Measurements from ENCODE around the gene CBR3.

Gene CBR3

DNA sequence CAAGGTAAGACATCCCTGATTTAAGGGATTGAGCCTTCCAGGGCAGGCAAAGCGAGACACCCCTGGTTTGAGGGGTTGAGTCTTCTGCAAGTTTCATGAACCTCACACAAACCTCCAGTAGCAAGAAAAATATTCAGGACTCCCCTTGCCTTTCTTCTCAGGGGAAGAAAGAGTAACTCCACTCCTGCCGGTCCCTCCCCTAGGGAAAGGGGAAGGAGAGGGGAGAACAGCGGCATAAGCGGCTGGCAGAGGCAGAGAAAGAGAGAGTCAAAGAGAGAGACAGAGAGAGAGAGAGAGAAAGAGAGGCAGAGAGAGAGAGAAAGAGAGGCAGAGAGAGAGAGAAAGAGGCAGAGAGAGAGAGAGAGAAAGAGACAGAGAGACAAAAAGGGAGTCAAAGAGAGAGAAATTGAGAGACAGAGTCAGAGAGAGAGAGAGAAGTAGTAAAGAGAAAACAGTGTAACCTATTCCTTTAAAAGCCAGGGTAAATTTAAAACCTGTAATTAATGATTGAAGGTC, 29.5 kb upstream of the CBR3 start:
- Histone ChIP-seq H2AFZ (ENCODE audit: low read depth, low read length, severe bottlenecking) (no peak overlapping the region), H3K27me3 (ENCODE audit: low read length) (no peaks in the 10 kb centered on the region), H3K27ac (ENCODE audit: low read depth, low read length) (no peak overlapping the region), H3K4me3 (ENCODE audit: insufficient read depth, low read length, poor library complexity, severe bottlenecking) (no peak overlapping the region), H3K36me3 (ENCODE audit: low read length) (no peaks in the 10 kb centered on the region), H3K79me2 (ENCODE audit: insufficient read depth, low read length) (no peaks in the 10 kb centered on the region), H3K4me2 (ENCODE audit: low read depth, low read length, poor library complexity, severe bottlenecking) (no peak overlapping the region), H3K9ac (ENCODE audit: low read length) (no peak overlapping the region), H3K9me3 (ENCODE audit: insufficient read depth, low read length) (no peaks in the 10 kb centered on the region), H3K9me2 (replicated peaks; ENCODE audit: insufficient read depth, low read length) (no peaks in the 10 kb centered on the region), H4K20me1 (ENCODE audit: low read depth, low read length) (no peaks in the 10 kb centered on the region), H3F3A (ENCODE audit: insufficient read depth) (no peaks in the 10 kb centered on the region)
- TF ChIP-seq, protein P1, sequence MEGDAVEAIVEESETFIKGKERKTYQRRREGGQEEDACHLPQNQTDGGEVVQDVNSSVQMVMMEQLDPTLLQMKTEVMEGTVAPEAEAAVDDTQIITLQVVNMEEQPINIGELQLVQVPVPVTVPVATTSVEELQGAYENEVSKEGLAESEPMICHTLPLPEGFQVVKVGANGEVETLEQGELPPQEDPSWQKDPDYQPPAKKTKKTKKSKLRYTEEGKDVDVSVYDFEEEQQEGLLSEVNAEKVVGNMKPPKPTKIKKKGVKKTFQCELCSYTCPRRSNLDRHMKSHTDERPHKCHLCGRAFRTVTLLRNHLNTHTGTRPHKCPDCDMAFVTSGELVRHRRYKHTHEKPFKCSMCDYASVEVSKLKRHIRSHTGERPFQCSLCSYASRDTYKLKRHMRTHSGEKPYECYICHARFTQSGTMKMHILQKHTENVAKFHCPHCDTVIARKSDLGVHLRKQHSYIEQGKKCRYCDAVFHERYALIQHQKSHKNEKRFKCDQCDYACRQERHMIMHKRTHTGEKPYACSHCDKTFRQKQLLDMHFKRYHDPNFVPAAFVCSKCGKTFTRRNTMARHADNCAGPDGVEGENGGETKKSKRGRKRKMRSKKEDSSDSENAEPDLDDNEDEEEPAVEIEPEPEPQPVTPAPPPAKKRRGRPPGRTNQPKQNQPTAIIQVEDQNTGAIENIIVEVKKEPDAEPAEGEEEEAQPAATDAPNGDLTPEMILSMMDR (IDR thresholded peaks at IDR 0.05; ENCODE audit: insufficient read depth, low read length, poor library complexity, severe bottlenecking), result no peak
- no peak for TF ChIP-seq EZH2phosphoT487 (conservative IDR thresholded peaks at IDR 0.05; ENCODE audit: low read length)

DNA sequence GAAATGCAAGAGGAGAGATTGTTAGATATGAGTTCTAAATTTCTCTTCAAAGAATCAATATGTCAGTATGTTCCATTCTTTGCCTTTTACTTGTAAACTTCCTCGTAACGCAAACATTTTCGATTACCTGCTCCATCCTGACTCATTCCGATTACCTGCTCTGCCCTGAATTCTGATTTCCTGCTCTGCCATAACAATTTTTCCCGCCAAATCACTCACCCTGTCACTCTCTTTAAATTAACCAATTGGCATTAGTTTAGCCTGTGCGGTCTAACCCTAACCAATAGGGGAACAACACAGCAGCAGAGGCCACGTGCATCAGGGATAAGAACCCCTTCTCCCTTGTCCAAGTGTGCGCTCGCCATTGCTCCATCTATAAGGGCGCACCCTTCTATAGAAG, 25.0 kb upstream of the CBR3 start:
- Histone ChIP-seq H3F3A (ENCODE audit: insufficient read depth) (no peaks in the 10 kb centered on the region), H3K4me2 (ENCODE audit: low read depth, low read length, poor library complexity, severe bottlenecking) (no peak overlapping the region), H4K20me1 (ENCODE audit: low read depth, low read length) (no peaks in the 10 kb centered on the region), H3K9ac (ENCODE audit: low read length) (no peak overlapping the region), H3K27me3 (ENCODE audit: low read length) (no peaks in the 10 kb centered on the region), H3K4me3 (ENCODE audit: insufficient read depth, low read length, poor library complexity, severe bottlenecking) (no peak overlapping the region), H3K79me2 (ENCODE audit: insufficient read depth, low read length) (no peaks in the 10 kb centered on the region), H3K27ac (ENCODE audit: low read depth, low read length) (no peak overlapping the region), H3K36me3 (ENCODE audit: low read length) (no peaks in the 10 kb centered on the region), H3K9me2 (replicated peaks; ENCODE audit: insufficient read depth, low read length) (no peaks in the 10 kb centered on the region), H2AFZ (ENCODE audit: low read depth, low read length, severe bottlenecking) (no peak overlapping the region), H3K9me3 (ENCODE audit: insufficient read depth, low read length) (no peaks in the 10 kb centered on the region)
- TF ChIP-seq, protein P1 (IDR thresholded peaks at IDR 0.05; ENCODE audit: insufficient read depth, low read length, poor library complexity, severe bottlenecking), result no peak
- no peak for TF ChIP-seq EZH2phosphoT487 (conservative IDR thresholded peaks at IDR 0.05; ENCODE audit: low read length)

DNA sequence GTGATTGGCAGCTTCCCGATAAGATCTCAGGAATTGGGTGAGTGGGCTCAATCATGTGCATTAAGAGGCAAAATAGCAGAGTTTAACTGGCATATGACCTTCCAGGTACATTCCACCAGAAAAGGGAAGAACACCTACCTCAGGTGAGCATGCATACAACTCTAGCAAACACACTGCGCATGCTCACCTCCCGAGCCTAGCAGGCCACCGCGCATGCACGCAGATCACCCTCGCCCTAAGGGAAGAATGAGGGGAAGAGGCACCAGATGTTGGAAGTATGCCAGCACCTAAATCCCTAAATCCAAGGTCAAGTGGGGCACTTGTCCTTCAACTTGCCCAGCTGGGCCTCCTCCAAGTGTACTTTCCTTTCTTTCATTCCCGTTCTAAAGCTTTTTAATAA, 23.6 kb upstream of the CBR3 start:
- Histone ChIP-seq H3K36me3 (ENCODE audit: low read length) (no peaks in the 10 kb centered on the region), H3K4me3 (ENCODE audit: insufficient read depth, low read length, poor library complexity, severe bottlenecking) (no peak overlapping the region), H3K9me3 (ENCODE audit: insufficient read depth, low read length) (no peaks in the 10 kb centered on the region), H3K9me2 (replicated peaks; ENCODE audit: insufficient read depth, low read length) (no peaks in the 10 kb centered on the region), H3K79me2 (ENCODE audit: insufficient read depth, low read length) (no peaks in the 10 kb centered on the region), H3K27ac (ENCODE audit: low read depth, low read length) (no peak overlapping the region), H3F3A (ENCODE audit: insufficient read depth) (no peaks in the 10 kb centered on the region), H2AFZ (ENCODE audit: low read depth, low read length, severe bottlenecking) (no peak overlapping the region), H3K4me2 (ENCODE audit: low read depth, low read length, poor library complexity, severe bottlenecking) (no peak overlapping the region), H4K20me1 (ENCODE audit: low read depth, low read length) (no peaks in the 10 kb centered on the region), H3K9ac (ENCODE audit: low read length) (no peak overlapping the region), H3K27me3 (ENCODE audit: low read length) (no peaks in the 10 kb centered on the region)
- TF ChIP-seq, protein P1 (IDR thresholded peaks at IDR 0.05; ENCODE audit: insufficient read depth, low read length, poor library complexity, severe bottlenecking), result no peak
- no peak for TF ChIP-seq EZH2phosphoT487 (conservative IDR thresholded peaks at IDR 0.05; ENCODE audit: low read length)
